ENCODE measurements around the gene PVALB.

DNA sequence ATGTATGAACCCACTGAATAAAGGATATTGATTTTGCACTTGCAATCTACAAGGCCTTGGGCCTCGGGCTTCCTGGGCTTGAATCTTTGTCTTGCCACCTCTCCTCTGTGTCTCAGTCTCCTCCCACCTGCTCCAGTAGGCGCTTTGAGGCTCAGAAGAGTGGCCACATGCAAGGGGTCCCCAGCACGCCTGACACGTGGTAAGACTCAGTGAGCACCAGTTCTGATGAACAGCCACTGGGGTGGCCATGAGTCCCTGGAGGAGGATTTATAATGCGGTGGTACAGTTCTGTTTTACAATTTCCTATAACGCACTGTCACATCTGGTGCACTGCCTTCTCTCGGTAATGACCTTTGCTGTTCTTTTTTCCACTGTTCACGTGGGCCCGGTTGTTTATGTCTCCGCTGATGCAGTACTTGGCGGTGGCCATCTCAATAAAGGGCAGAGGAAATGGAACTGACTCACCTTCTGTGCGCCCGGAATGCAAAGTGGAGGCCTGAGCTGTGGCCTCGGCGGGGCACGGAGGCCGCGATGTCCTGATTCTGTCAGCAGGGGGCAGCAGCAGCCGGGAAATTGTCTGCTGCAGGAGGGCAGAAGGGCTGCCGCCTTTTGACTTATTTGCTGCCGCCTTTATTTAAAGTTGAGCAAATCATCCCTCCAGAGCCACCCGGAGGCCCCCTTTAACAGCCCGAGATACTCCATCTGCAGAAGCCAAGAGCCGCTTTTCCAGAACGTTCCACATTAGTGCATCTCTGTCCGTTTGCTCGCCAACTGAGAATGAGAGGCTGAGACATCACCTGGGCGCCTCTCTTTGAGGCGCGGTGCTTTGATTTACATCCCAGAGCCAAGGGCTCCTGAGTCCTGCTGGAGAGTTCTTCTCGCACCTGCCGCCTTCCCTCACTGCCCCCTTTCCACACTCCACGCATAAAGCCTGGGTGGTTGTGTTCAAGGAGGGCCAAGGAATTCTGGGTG is 34.9 kb downstream of the PVALB start:
- TF ChIP-seq, protein P1, sequence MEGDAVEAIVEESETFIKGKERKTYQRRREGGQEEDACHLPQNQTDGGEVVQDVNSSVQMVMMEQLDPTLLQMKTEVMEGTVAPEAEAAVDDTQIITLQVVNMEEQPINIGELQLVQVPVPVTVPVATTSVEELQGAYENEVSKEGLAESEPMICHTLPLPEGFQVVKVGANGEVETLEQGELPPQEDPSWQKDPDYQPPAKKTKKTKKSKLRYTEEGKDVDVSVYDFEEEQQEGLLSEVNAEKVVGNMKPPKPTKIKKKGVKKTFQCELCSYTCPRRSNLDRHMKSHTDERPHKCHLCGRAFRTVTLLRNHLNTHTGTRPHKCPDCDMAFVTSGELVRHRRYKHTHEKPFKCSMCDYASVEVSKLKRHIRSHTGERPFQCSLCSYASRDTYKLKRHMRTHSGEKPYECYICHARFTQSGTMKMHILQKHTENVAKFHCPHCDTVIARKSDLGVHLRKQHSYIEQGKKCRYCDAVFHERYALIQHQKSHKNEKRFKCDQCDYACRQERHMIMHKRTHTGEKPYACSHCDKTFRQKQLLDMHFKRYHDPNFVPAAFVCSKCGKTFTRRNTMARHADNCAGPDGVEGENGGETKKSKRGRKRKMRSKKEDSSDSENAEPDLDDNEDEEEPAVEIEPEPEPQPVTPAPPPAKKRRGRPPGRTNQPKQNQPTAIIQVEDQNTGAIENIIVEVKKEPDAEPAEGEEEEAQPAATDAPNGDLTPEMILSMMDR (IDR thresholded peaks at IDR 0.05 in 2 of 3, conservative IDR thresholded peaks at IDR 0.05 in 1 of 3; ENCODE audit: borderline replicate concordance in 1 of 3, insufficient read depth in 1 of 3, low read depth in 2 of 3, low read length in 2 of 3), result peak; percentile 86 to 96 (median 93)
- TF ChIP-seq TCF7L2 (IDR thresholded peaks at IDR 0.05; ENCODE audit: borderline replicate concordance, extremely low read depth, insufficient read depth, insufficient read length) (no peak), SP1 (IDR thresholded peaks at IDR 0.05; ENCODE audit: low read depth) (no peak), ZFX (IDR thresholded peaks at IDR 0.05) (no peak)
- TF ChIP-seq, protein P2, sequence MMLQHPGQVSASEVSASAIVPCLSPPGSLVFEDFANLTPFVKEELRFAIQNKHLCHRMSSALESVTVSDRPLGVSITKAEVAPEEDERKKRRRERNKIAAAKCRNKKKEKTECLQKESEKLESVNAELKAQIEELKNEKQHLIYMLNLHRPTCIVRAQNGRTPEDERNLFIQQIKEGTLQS (IDR thresholded peaks at IDR 0.05), result no peak

Data from HCT116 (cell line).